HFFc6 (cell line): Measurements from ENCODE around the gene NAALADL2. TPM values are rescaled to one million over a fixed set of nuclear protein-coding genes. Genes with fewer than 3 reads are reported as not detected.

Experiments used
- DNase-seq: peaks from one replicate; pipeline ENCODE4 v3.0.0-alpha.2; 2018
- H3K27ac Mint-ChIP-seq: 2 replicates; pipeline ENCODE4 v1.8.0; 2020; ENCODE audit warnings: mild to moderate bottlenecking, mixed read lengths
- H3K27me3 Mint-ChIP-seq: 2 replicates; pipeline ENCODE4 v1.8.0; 2021; ENCODE audit warnings: mild to moderate bottlenecking, moderate library complexity, mixed read lengths; ENCODE audit not compliant: insufficient read depth
- H3K36me3 Mint-ChIP-seq: 2 replicates; pipeline ENCODE4 v1.8.0; 2021; ENCODE audit warnings: low read depth, mixed read lengths
- H3K4me1 Mint-ChIP-seq: 2 replicates; pipeline ENCODE4 v1.8.0; 2020; ENCODE audit warnings: low read depth, mixed read lengths
- H3K4me3 Mint-ChIP-seq: 2 replicates; pipeline ENCODE4 v1.8.0; 2020; ENCODE audit warnings: mild to moderate bottlenecking, moderate library complexity, mixed read lengths
- H3K9me3 Mint-ChIP-seq: 2 replicates; pipeline ENCODE4 v1.8.0; 2020; ENCODE audit warnings: mild to moderate bottlenecking, mixed read lengths
- total RNA-seq, 6 experiments: library from RNA; stranded (reverse); fragmentation: NEBNext Ultra II Directional; extraction: Animal tissue kit (Norgen Biotek cat#: 25700); gene quantifications; 2 replicates in 1 of 6; 3 replicates in 5 of 6; pipeline ENCODE4 v1.2.3, GENCODE V29; 2021
- TF ChIP-seq, protein P1 (sequence below): fragments of 200-600 bp; sonication (generic); IDR thresholded peaks from 2 replicates; pipeline ENCODE4 v1.5.0; 2021; ENCODE audit warnings: antibody characterized with exemption, mild to moderate bottlenecking

Gene NAALADL2
- total RNA-seq, 6 experiments from 2014 or later = 12.0 to 15.2 (median 12.3) TPM

DNA sequence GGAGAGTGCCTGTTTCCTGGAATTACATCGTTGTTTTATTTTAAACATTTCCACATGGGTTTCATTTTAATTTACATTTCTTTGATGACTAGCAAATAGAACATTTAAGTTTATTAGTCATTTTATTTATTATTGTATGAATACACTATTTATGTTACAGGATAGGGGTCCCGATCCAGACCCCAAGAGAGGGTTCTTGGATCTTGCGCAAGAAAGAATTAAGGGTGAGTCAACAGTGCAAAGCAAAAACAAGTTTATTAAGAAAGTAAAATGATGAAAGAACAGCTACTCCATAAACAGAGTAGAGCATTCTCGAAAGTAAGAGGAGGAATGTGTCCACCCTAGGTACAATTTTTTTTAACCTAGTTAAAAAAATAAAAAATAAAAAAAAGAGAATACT lies 539.5 kb downstream of the NAALADL2 start:
- no peak for DNase-seq
- peaks cover 20% of the 10 kb centered on the region for H3K36me3 Mint-ChIP-seq
- H3K4me3 Mint-ChIP-seq = peak overlapping the region; percentile 72
- H3K27me3 Mint-ChIP-seq = no peaks in the 10 kb centered on the region
- no peaks in the 10 kb centered on the region for H3K9me3 Mint-ChIP-seq
- peaks cover 40% of the 10 kb centered on the region for H3K4me1 Mint-ChIP-seq
- TF ChIP-seq, protein P1, sequence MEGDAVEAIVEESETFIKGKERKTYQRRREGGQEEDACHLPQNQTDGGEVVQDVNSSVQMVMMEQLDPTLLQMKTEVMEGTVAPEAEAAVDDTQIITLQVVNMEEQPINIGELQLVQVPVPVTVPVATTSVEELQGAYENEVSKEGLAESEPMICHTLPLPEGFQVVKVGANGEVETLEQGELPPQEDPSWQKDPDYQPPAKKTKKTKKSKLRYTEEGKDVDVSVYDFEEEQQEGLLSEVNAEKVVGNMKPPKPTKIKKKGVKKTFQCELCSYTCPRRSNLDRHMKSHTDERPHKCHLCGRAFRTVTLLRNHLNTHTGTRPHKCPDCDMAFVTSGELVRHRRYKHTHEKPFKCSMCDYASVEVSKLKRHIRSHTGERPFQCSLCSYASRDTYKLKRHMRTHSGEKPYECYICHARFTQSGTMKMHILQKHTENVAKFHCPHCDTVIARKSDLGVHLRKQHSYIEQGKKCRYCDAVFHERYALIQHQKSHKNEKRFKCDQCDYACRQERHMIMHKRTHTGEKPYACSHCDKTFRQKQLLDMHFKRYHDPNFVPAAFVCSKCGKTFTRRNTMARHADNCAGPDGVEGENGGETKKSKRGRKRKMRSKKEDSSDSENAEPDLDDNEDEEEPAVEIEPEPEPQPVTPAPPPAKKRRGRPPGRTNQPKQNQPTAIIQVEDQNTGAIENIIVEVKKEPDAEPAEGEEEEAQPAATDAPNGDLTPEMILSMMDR = no peak
- peak overlapping the region; percentile 62 for H3K27ac Mint-ChIP-seq

DNA sequence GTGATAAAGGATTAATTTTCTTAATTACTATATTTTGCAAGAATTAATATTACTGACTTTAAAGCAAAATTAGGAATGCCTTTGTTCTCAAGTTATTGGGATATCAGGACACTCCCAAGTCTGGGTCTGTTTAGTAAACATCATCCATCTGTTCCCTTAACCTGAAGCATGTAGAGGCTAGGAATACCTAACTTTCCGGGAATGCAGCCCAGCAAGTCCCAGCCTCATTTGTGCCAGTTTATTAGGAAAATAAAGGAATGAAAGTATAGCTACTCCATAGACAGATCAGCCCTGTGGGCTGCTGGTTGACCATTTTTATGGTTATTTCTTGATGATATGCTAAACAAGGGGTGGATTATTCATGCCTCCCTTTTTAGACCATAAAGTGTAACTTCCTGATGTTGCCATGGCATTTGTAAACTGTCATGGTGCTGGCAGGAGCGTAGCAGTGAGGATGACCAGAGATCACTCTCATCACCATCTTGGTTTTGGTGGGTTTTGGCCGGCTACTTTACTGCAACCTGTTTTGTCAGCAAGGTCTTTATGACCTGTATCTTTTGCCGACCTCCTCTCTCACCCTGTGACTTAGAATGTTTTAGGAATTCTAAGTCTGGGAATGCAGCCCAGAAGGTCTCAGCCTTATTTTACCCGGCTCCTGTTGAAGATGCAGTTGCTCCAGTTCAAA lies 540.2 kb downstream of the NAALADL2 start:
- H3K4me1 Mint-ChIP-seq = peaks cover 45% of the 10 kb centered on the region
- H3K9me3 Mint-ChIP-seq = no peaks in the 10 kb centered on the region
- no peaks in the 10 kb centered on the region for H3K27me3 Mint-ChIP-seq
- TF ChIP-seq, protein P1 = no peak
- peaks cover 16% of the 10 kb centered on the region; the same call in 1 of the 2 replicates for H3K36me3 Mint-ChIP-seq
- DNase-seq = no peak
- peak overlapping the region; percentile 66 for H3K27ac Mint-ChIP-seq
- no peak overlapping the region; the same call in 1 of the 2 replicates for H3K4me3 Mint-ChIP-seq

DNA sequence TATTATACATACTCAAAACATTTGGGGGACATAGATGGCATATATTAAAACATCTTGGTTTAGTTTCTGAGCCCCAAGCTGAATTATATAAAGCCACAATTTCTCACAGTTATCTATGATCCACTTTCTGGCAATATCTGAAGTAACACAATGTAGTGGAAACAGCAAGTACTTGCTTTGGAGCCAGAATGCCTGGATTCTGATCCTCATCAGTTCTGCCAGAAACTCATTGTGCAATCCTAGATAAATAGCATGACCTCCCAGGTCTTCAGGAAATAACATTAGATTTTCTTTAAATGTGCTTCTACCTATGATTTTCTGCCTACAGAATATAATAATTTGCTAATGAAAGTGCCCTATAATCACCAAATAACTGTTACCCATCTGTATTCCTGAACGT lies 544.9 kb downstream of the NAALADL2 start:
- Mint-ChIP-seq H3K4me1 (peaks cover 36% of the 10 kb centered on the region), H3K27ac (no peak overlapping the region), H3K36me3 (no peaks in the 10 kb centered on the region), H3K27me3 (no peaks in the 10 kb centered on the region), H3K9me3 (no peaks in the 10 kb centered on the region), H3K4me3 (no peak overlapping the region)
- TF ChIP-seq, protein P1 = no peak
- no peak for DNase-seq

DNA sequence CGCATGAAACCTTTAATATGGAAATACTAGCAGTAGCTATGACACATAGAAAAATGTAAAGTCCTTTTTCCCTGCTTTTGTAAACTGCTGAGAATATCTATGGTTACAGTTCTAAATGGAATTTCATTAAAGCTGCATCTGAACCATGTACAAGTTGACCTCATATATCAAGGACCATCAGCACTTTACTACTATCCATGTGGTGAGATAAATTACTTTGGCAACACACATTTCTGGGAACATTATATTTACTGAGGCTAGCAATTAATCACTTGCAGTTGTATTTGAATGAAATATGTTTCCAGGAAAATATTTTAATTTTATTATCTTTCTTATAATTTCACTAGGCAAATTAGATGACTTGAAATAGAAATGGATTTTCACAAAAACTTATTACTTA lies 545.5 kb downstream of the NAALADL2 start:
- TF ChIP-seq, protein P1 = no peak
- no peaks in the 10 kb centered on the region for H3K27me3 Mint-ChIP-seq
- H3K27ac Mint-ChIP-seq = no peak overlapping the region
- no peaks in the 10 kb centered on the region for H3K9me3 Mint-ChIP-seq
- H3K4me3 Mint-ChIP-seq = no peak overlapping the region
- H3K4me1 Mint-ChIP-seq = peaks cover 36% of the 10 kb centered on the region
- no peak for DNase-seq
- no peaks in the 10 kb centered on the region for H3K36me3 Mint-ChIP-seq

DNA sequence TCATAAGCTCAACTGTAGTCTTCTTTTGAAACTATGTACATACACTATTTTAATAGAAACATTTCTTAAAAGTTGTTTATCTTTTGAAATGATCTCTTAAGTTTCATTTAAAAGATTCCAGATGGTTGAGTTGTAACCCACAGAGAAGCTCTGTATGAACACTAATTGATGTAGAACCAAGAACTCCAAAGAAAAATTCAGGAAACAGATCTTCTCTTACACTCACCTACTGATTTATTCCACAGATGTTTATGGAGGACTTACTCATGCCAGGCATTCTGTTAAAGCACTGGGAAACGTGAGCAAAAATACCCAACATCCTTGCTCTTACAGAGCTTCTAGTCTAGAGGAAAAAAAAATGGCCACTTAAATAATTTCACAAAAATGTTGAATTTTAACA lies 551.1 kb downstream of the NAALADL2 start:
- Mint-ChIP-seq H3K9me3 (no peaks in the 10 kb centered on the region), H3K4me1 (peaks cover 49% of the 10 kb centered on the region), H3K27me3 (no peaks in the 10 kb centered on the region), H3K36me3 (0 out of 2 replicates have a peak, but pooled peaks cover 3% of the 10 kb centered on the region), H3K27ac (peak overlapping the region; percentile 76), H3K4me3 (peak overlapping the region; percentile 58)
- TF ChIP-seq, protein P1 = no peak
- peak; percentile 87 for DNase-seq
